LNCaP clone FGC (cell line): ENCODE data around the gene NDUFAF4.
"Not testable (repeated sequence)": the region's sequence is repeated elsewhere in the genome, so short reads cannot be mapped to it uniquely, and the experiment has no call there.

Experiments
- DNase-seq: peaks from one replicate; pipeline ENCODE4 v3.0.0-alpha.2; 2011; ENCODE audit warnings: low read depth
- H3K4me3 ChIP-seq: 2 replicates; pipeline ENCODE4 v1.5.1; 2011; ENCODE audit warnings: mild to moderate bottlenecking, low read depth, low read length, control low read depth
- TF ChIP-seq, protein P1 (sequence below): IDR thresholded peaks from 2 replicates; pipeline ENCODE4 v1.5.1; 2012; ENCODE audit warnings: mild to moderate bottlenecking; ENCODE audit not compliant: control insufficient read depth, insufficient read depth; ENCODE audit errors: extremely low read depth

NDUFAF4 gene

DNA sequence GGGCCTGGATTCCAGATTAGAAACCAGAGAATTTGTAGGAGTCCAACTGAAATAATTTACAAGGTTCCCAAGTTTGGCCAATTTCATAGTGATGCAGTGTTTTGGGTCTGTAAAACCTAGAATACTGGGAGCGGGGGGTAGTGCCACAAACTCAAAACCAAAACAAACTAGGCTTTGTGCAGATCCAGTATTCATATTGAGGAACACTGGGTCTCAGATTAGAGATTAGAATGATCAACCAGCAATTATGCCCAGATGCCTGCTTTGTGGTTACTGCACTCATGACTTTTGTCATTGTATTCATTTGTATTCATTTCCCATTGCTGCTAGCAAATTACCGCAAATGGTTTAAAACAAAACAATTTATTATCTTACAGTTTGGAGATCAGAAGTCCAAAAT, 3.2 kb upstream of the NDUFAF4 start:
- no peak overlapping the region for H3K4me3 ChIP-seq
- TF ChIP-seq, protein P1, sequence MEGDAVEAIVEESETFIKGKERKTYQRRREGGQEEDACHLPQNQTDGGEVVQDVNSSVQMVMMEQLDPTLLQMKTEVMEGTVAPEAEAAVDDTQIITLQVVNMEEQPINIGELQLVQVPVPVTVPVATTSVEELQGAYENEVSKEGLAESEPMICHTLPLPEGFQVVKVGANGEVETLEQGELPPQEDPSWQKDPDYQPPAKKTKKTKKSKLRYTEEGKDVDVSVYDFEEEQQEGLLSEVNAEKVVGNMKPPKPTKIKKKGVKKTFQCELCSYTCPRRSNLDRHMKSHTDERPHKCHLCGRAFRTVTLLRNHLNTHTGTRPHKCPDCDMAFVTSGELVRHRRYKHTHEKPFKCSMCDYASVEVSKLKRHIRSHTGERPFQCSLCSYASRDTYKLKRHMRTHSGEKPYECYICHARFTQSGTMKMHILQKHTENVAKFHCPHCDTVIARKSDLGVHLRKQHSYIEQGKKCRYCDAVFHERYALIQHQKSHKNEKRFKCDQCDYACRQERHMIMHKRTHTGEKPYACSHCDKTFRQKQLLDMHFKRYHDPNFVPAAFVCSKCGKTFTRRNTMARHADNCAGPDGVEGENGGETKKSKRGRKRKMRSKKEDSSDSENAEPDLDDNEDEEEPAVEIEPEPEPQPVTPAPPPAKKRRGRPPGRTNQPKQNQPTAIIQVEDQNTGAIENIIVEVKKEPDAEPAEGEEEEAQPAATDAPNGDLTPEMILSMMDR, result no peak
- no peak for DNase-seq

DNA sequence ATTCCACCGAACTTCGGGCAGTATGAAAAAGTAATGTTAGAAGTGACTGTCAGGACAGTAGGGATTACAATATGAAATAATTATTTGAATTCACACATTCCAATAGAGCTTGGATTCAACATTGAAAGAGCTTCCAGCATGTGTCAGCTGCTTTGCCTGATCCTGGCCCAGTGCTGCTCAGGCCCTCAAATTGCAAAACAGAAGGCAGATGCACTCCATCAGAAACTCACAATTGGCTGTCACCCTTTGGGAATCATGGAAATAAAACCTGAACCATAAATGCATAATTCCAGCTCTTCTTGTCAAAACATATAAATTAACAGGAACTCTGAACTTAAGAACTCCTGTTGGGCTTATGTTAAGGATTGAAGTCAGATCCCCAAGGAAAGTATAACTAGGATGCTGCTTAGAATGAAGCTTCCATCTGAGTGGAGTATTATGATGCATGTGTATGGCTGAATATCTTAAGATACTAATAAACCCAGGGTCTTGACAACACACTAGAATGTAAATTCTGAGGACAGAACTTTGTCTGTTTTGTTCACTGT, 1.8 kb upstream of the NDUFAF4 start:
- no peak for DNase-seq
- no peak overlapping the region for H3K4me3 ChIP-seq
- TF ChIP-seq, protein P1, result no peak

GRCh38 chr6:96899019-96899418, 1.3 kb upstream of the NDUFAF4 start:
- DNase-seq, result peak; percentile 31
- no peak overlapping the region for H3K4me3 ChIP-seq
- TF ChIP-seq, protein P1, result peak; percentile 70

DNA sequence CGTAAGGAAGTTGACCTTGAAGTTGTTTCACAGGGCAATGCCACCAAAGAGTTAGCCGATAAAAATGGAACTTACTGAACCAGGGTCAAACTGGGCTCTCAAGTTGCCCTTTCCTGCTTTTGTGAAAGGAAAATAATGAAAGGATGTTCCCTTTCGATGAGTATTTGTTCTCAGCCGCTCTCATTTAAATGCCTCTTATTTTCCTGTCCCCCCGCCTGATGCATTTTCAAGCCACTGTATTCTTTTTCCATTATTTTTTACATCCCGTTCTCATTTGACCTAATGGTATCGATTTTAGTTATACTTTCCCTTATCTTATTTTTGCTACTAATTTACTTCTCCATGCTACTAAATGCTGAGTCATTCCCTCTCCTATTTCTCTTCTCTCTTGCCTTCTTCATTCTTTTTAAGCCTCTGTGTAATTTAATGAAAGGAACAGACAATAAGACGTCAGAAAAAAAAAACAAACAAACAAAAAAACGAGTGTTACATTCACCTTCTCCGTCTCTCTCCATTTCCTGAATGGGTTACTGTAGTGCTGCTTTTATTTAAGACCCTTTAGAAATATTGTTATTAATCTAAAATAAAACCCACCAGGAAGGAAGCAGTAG, 655 bp upstream of the NDUFAF4 start:
- peak overlapping the region; percentile 80 for H3K4me3 ChIP-seq
- TF ChIP-seq, protein P1, result no peak
- DNase-seq, result no peak

DNA sequence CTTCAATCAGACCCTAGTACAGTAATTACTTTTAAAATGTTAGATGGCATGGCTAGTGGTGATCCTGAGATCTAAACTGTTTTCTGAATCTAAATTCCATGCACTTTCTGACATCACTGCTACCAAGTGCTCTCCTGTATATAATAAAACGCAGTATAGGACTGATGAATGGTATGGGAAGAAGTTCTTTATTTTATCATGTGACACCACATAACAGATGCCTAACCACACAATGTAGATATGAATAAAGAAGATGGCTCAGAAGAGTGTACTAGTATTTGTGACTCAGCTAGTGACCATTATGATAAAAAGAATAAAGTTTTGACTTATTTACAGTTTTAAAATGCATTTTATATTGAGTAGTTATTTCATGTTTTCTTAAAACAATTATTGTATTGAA, 8.5 kb downstream of the NDUFAF4 start:
- no peak for DNase-seq
- TF ChIP-seq, protein P1, result no peak
- no peak overlapping the region for H3K4me3 ChIP-seq

- no peak overlapping the region for H3K4me3 ChIP-seq
- TF ChIP-seq, protein P1, result no peak
- no peak for DNase-seq
Measured at GRCh38 chr6:96888745-96889144, 8.9 kb downstream of the NDUFAF4 start.

DNA sequence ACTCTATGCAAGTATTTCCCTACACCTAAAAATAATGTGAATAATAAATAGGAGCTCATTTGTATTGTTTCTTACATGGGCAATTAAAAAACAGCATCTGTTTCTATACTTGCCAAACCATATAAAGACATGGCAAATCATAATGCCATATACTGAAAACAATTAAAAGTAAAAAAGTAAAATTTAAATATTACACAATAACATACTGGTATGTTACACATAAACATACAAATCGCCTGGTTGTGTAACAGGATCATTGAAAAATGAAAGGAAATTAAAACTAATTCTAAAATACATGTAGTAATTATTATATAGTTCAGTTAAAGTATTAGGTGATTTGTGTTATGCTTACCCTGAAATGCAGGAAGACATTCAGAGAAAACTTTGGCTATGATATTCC, 11.2 kb downstream of the NDUFAF4 start:
- DNase-seq, result no peak
- H3K4me3 ChIP-seq, result no peak overlapping the region
- TF ChIP-seq, protein P1, result no peak

- not testable (repeated sequence) for H3K4me3 ChIP-seq
- DNase-seq, result peak; percentile 46
Measured at GRCh38 chr6:96885187-96885631, 12.5 kb downstream of the NDUFAF4 start.
